GM10266 (cell line): Measurements from ENCODE around the gene GALNT10.

ENCODE experiments used
- DNase-seq: peaks from one replicate; pipeline ENCODE4 v3.0.0; 2012; ENCODE audit errors: extremely low spot score
- TF ChIP-seq, protein P1 (sequence below): IDR thresholded peaks from 2 replicates; pipeline ENCODE4 v1.5.1; 2012; ENCODE audit warnings: mild to moderate bottlenecking, low read depth; ENCODE audit not compliant: control insufficient read depth, insufficient read depth; ENCODE audit errors: missing control alignments

Gene GALNT10

DNA sequence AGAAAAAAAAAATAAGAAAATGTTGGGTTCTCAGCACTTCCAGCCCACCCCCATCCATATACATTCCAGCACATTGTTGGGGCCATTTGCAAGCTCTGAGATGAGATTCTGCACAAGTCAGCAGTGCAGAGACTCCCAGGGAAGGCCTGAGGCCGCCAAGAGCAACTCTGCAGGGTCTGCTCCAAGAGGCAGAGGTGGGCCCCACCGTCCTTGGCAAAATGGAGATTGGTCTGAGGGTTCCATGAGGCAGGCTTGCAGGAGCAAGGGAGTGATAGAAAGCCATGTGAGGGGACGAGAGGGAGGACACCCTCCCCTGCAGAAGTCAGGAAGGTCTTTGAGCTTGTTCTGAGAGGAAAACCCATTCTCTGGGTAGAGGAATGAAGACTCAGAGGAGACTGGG is 203.3 kb downstream of the GALNT10 start:
- TF ChIP-seq, protein P1, sequence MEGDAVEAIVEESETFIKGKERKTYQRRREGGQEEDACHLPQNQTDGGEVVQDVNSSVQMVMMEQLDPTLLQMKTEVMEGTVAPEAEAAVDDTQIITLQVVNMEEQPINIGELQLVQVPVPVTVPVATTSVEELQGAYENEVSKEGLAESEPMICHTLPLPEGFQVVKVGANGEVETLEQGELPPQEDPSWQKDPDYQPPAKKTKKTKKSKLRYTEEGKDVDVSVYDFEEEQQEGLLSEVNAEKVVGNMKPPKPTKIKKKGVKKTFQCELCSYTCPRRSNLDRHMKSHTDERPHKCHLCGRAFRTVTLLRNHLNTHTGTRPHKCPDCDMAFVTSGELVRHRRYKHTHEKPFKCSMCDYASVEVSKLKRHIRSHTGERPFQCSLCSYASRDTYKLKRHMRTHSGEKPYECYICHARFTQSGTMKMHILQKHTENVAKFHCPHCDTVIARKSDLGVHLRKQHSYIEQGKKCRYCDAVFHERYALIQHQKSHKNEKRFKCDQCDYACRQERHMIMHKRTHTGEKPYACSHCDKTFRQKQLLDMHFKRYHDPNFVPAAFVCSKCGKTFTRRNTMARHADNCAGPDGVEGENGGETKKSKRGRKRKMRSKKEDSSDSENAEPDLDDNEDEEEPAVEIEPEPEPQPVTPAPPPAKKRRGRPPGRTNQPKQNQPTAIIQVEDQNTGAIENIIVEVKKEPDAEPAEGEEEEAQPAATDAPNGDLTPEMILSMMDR: no peak
- no peak for DNase-seq

DNA sequence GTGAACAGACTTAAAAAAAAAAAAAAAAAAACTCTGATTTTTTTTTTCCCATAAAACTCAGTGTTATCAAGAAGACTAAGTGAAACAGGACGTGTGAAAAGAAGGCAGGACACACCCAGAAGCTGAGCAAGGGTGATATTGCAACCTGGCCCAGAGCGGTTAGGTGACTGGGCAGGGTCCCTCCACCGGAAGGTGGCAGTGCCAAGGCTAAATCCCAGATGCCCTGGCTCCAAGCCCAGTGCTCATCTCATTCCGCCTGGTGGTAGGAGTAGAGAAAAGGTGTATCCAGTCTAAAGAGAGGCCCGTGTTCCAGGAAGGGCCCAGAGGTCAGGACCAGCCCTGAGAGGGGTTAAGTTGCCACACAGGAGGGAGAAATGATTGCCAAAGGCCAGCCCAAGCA is 203.8 kb downstream of the GALNT10 start:
- TF ChIP-seq, protein P1: no peak
- DNase-seq: no peak

DNA sequence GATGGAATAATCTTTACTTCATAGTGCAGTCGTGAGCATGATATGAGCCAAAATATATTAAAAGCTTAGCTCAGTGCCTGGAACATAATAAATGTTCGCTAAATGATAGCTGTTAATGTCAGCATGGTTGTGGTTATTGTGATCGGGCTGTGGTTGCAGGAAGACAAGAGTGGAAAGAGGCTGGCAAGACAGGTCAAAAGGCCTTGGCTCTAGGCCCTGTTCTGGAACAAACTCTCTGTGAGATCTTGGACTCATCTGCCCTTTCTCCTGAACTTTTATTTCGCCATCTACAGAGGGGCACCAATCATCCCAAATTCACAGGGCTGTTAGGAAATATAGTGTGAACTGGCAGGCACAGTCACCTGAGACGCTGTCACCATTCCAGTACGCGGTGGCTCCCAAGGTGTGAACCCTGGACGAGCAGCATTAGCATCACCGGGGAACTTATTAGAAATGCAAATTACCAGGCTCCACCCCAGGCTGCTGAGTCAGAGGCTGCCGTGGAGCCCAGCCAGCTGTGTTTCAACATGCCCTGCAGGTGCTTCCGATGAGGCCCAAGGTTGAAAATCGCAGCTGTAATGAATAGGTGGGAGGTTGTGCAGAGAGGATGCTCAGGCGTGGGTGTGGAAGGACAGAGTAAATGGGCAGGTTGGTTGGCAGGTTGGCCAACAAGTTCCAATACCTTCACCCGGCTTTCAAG is 205.0 kb downstream of the GALNT10 start:
- TF ChIP-seq, protein P1: no peak
- peak; percentile 23 for DNase-seq

DNA sequence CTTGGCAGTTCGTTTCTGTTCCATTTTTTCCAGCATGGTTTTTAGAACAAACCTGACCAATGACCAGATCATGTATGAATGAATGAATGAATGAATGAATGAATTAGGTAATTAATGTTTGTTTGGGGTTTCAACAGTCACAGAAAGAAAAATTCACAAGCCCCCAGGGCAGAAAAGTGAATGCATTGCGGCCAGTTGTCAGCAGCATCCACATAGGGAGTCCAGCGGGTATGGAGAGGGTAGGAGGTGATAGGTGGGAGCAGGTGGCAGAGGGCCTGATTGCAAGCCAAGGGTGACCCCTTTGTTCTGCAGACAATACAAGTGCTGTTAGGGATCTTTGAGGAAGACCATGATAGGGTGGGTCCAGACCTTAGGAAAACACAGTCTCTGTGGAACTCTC is 205.6 kb downstream of the GALNT10 start:
- no peak for DNase-seq
- TF ChIP-seq, protein P1: no peak

DNA sequence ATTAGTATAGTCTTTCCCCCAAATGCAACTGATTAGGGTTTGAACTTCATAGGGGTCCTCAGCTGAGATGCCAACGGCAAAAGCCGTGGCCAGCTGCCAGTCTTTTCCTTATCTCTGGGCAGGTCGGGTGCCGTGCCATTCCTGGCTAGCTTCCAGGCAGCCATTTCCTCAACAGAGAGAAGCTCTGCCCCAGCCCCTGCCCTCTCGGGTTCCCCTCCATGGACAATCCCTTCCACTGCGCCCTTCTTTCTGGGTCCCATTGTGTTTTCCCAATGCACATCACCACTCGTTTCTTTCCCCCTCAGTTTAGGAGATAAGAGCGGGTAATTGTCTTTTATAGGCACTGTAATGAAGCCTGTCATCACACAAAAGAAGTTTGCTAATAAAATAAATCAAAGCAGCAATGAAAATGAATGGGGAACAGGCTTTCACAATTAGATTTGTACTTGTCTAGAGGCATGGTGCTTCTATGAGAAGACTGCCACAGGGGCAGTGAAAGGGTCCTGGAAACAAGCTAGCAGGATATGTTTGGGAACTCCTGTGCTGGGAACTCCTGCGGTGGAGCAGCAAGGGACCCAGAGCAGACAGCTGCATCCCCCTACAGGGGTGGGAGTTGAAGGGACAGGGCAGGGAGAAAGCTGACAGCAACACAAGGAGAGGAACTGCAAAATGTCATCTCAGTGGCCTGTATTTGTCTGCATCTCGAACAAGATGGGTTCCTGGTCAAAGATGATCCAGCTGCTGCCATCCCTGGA is 207.3 kb downstream of the GALNT10 start:
- DNase-seq: no peak
- TF ChIP-seq, protein P1: no peak

DNA sequence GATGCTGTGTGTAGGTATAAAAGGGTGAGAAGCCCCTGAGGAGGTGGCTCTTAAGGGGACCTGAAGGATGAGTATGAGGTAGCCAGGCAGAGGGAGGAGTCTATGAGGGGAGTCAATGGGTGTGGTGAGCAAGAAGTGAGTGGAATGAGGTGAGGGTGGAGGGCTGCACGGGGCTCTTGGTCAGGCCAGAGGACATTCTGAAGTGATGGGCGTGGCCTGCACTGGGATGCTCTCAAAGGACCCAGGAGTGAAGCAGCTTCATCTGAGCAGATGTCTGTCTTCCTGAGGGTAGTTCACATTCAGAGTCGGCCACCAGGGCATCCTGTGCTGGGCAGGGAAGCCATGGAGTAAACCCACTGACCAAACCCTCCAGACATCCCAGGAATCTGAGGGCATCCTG is 210.1 kb downstream of the GALNT10 start:
- TF ChIP-seq, protein P1: no peak

DNA sequence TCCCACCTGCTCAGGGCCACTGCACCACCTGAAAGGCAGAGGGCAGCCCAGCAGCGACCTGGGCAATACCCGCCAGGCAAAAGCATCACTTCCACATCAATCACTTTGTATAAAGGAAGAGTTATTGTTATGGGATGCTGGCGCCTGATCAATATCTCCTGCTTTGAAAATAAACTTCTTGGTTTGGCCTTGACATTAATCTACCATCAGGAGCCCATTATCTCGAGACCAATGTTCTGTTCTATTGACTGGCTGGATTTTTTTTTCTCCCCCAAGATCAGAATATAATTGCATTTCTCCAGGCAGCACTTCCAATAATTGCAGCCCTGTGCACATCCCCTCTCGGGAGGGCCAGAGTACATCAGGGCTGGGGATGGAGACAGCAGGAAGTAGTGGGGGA is 210.8 kb downstream of the GALNT10 start:
- TF ChIP-seq, protein P1: no peak
- no peak for DNase-seq

More for the DNA sequence above, 210.1 kb downstream of the GALNT10 start:
- DNase-seq: no peak
